K562 (cell line): Measurements from ENCODE around the gene GALNT9. TPM values are rescaled to one million over a fixed set of nuclear protein-coding genes. Genes with fewer than 3 reads are reported as not detected.

ENCODE experiments used
- ATAC-seq: fragments of 200-7000 bp; cut with Tn5 transposase; 3 replicates; pipeline ENCODE4 v1.9.1; 2020; ENCODE audit warnings: moderate library complexity
- BruUV-seq: library from RNA; stranded (reverse); fragments of 400-500 nt; replicated peaks from 2 replicates; lab custom pipeline; 2021; lab: Mats Ljungman, UMichigan
- CTCF ChIA-PET: fragments of 300-600 bp; formaldehyde crosslinking; extraction: SDS; loops from one replicate; lab custom pipeline; 2021; ENCODE audit warnings: low intra/inter-chr PET ratio; lab: Yijun Ruan, JAX
- POLR2A ChIA-PET: fragments of 300-600, 350-650 bp; sonication (Branson Sonifier 250); formaldehyde crosslinking; extraction: SDS; loops from one replicate; lab custom pipeline; 2021; ENCODE audit warnings: antibody characterized with exemption, inconsistent platforms; lab: Yijun Ruan, JAX
- DNase-seq, 4 experiments: peaks; one replicate each; pipeline versions ENCODE4 v3.0.0 to v3.0.0-alpha.2; 2011 to 2018; ENCODE audit warnings: low spot score in 3 of 4, mixed read lengths in 3 of 4; ENCODE audit errors: extremely low read depth in 1 of 4
- FAIRE-seq: peaks from 2 replicates; lab custom pipeline; 2011; peaks lifted over from hg19 to GRCh38; lab: Jason Lieb, UNC
- H2AFZ ChIP-seq: 2 replicates; pipeline ENCODE4 v1.6.0; 2011; ENCODE audit warnings: low read depth, low read length, control low read depth, inconsistent platforms
- H3K27ac ChIP-seq: fragments of 200-600 bp; 3 replicates; pipeline ENCODE4 v1.8.0; 2011; ENCODE audit warnings: low read depth, mild to moderate bottlenecking, control low read depth, inconsistent platforms, low read length, moderate library complexity, mixed read lengths; ENCODE audit errors: extremely low read depth
- H3K27me3 ChIP-seq, 2 experiments: fragments of 300-600 bp in 1 of 2; 2 replicates in 1 of 2; 3 replicates in 1 of 2; pipeline versions ENCODE4 v1.6.0 to v1.8.0; 2011; ENCODE audit warnings: inconsistent platforms in 2 of 2, low read length in 2 of 2, mild to moderate bottlenecking in 1 of 2, mixed read lengths in 1 of 2, moderate library complexity in 1 of 2; ENCODE audit not compliant: control insufficient read depth in 2 of 2, insufficient read depth in 2 of 2
- H3K36me3 ChIP-seq: fragments of 300-600 bp; 3 replicates; pipeline ENCODE4 v1.8.0; 2011; ENCODE audit warnings: mild to moderate bottlenecking, low read length, inconsistent platforms; ENCODE audit not compliant: control insufficient read depth, insufficient read depth
- H3K4me1 ChIP-seq, 2 experiments: fragments of 200-600 bp in 1 of 2; replicated peaks in 1 of 2; 2 replicates in 1 of 2; 3 replicates in 1 of 2; pipeline versions ENCODE4 v1.5.1 to v1.8.0; 2011; ENCODE audit warnings: inconsistent platforms in 2 of 2, low read length in 2 of 2, mild to moderate bottlenecking in 1 of 2, mixed read lengths in 1 of 2, moderate library complexity in 1 of 2; ENCODE audit not compliant: control insufficient read depth in 2 of 2, insufficient read depth in 2 of 2
- H3K4me2 ChIP-seq: 2 replicates; pipeline ENCODE4 v1.6.1; 2011; ENCODE audit warnings: low read length, control low read depth, inconsistent platforms, mixed read lengths; ENCODE audit not compliant: insufficient read depth
- H3K4me3 ChIP-seq: fragments of 200-600 bp; sonication (generic), shearing (Covaris generic); 2 replicates; pipeline ENCODE4 v1.5.1; 2016; ENCODE audit warnings: control low read depth, inconsistent platforms
- H3K79me2 ChIP-seq: fragments of 200-600 bp; 3 replicates; pipeline ENCODE4 v1.8.0; 2011; ENCODE audit warnings: low read length, inconsistent platforms; ENCODE audit not compliant: control insufficient read depth, insufficient read depth
- H3K9ac ChIP-seq, 2 experiments: 2 replicates each; pipeline versions ENCODE4 v1.6.0 to v1.6.1; 2011; ENCODE audit warnings: low read depth in 2 of 2, low read length in 2 of 2, control low read depth in 1 of 2, inconsistent platforms in 1 of 2, mild to moderate bottlenecking in 1 of 2, mixed read lengths in 1 of 2; ENCODE audit not compliant: insufficient read depth in 1 of 2
- H3K9me1 ChIP-seq: one replicate; pipeline ENCODE4 v1.6.0; 2011; ENCODE audit warnings: inconsistent platforms, mild to moderate bottlenecking, low read length, moderate library complexity; ENCODE audit not compliant: control insufficient read depth, insufficient read depth
- H3K9me3 ChIP-seq: replicated peaks from 2 replicates; pipeline ENCODE4 v1.5.1; 2011; ENCODE audit warnings: low read depth, low read length, inconsistent platforms; ENCODE audit not compliant: control insufficient read depth, insufficient read depth
- H4K20me1 ChIP-seq: replicated peaks from 2 replicates; pipeline ENCODE4 v1.6.1; 2011; ENCODE audit warnings: low read length, inconsistent platforms, mixed read lengths; ENCODE audit not compliant: control insufficient read depth, insufficient read depth
- BCLAF1 ChIP-seq, 2 experiments: fragments of 450-650 bp in 1 of 2; IDR thresholded peaks; 2 replicates each; pipeline ENCODE4 v1.6.1; 2011 to 2017; ENCODE audit warnings: low read depth in 2 of 2, antibody characterized with exemption in 1 of 2, borderline replicate concordance in 1 of 2, low read length in 1 of 2, mild to moderate bottlenecking in 1 of 2, mixed read lengths in 1 of 2; ENCODE audit not compliant: control insufficient read depth in 1 of 2
- CREM ChIP-seq: IDR thresholded peaks from 2 replicates; pipeline ENCODE4 v1.6.1; 2014; ENCODE audit warnings: antibody characterized with exemption, low read depth
- GABPA ChIP-seq: fragments of 200-800 bp; sonication (Bioruptor generic); conservative IDR thresholded peaks from 2 replicates; pipeline ENCODE4 v1.6.1; 2016; ENCODE audit warnings: low read depth, missing genetic modification characterization, missing compliant biosample characterization
- HBP1 ChIP-seq: fragments of 450-650 bp; formaldehyde crosslinking; IDR thresholded peaks from 2 replicates; pipeline ENCODE4 v1.4.0; 2022; ENCODE audit warnings: missing genetic modification characterization
- MCM2 ChIP-seq: fragments of 450-650 bp; IDR thresholded peaks from 2 replicates; pipeline ENCODE4 v1.6.1; 2017; ENCODE audit warnings: low read depth, mild to moderate bottlenecking
- ZBTB34 ChIP-seq: fragments of 250-450 bp; sonication (Bioruptor Pico); IDR thresholded peaks from 2 replicates; pipeline ENCODE4 v1.8.0; 2021; ENCODE audit warnings: mild to moderate bottlenecking, moderate library complexity
- ZNF140 ChIP-seq: fragments of 250-450 bp; sonication (Bioruptor Pico); IDR thresholded peaks from 2 replicates; pipeline ENCODE4 v1.8.0; 2021; ENCODE audit warnings: moderate library complexity, mild to moderate bottlenecking, inconsistent platforms
- WGBS: fragments of 100-300 bp; shearing (Covaris generic); methylation state at CpG from one replicate; pipeline ENCODE4 v1.1.6; 2016; ENCODE audit warnings: low coverage, mixed read lengths; ENCODE audit not compliant: insufficient coverage; ENCODE audit errors: missing lambda C conversion rate; 5-methylcytosine and 5-hydroxymethylcytosine counted together
- in situ Hi-C: fragments of 300-500 bp; cut with MboI; formaldehyde crosslinking; loops from 4 replicates; pipeline ENCODE4 v1.15.0; 2018; ENCODE audit warnings: inconsistent platforms, mixed read lengths
- intact Hi-C: fragments of 100-400 bp; cut with micrococcal nuclease; formaldehyde crosslinking; loops from 2 replicates; pipeline ENCODE4 v1.14.2; 2022
- polyA plus RNA-seq, 8 experiments: library from polyadenylated mRNA; depleted of rRNA in 4 of 8; stranded (reverse) in 5 of 8; unstranded in 3 of 8; fragments of >200 nt; fragmentation: Nextera tagmentation in 2 of 8; fragmentation: Illumina TruSeq in 1 of 8; extraction: Ambion mirVana in 2 of 8; extraction: Trizol in 1 of 8; gene quantifications; 2 replicates each; pipeline versions ENCODE4 v1.2.1 to v1.2.3, GENCODE V29; 2011 to 2014; ENCODE audit warnings: inconsistent platforms in 1 of 8, missing spikeins in 1 of 8
- total RNA-seq, 7 experiments: library from RNA; depleted of rRNA in 6 of 7; stranded (reverse); fragments of >200 nt in 6 of 7; fragmentation: Illumina TruSeq in 2 of 7; extraction: Trizol in 2 of 7; gene quantifications; 2 replicates each; pipeline versions ENCODE4 v1.2.1 to v1.2.3, GENCODE V29; 2011 to 2021; ENCODE audit warnings: low replicate concordance in 1 of 7

GALNT9 gene
- total and polyA plus RNA-seq, 9 of the 15 experiments (the other 6 are each of a cell fraction or from before 2014, with no cell fraction given): not detected

GRCh38 chr12:132352896-132353800 is 23.8 kb upstream of the GALNT9 start:
- BruUV-seq: no TSS peak
- TF ChIP-seq MCM2: no peak
- TF ChIP-seq CREM: no peak
- no peak for TF ChIP-seq GABPA (tag)
- TF ChIP-seq BCLAF1 (IDR thresholded peaks at IDR 0.05; ENCODE audit: borderline replicate concordance in 1 of 2, control insufficient read depth in 1 of 2, low read depth in 2 of 2, low read length in 1 of 2): no peak
- no peak for TF ChIP-seq ZNF140 (CRISPR knock-in tag)
- no peak for TF ChIP-seq HBP1 (CRISPR knock-in tag)
- no peak for TF ChIP-seq ZBTB34 (CRISPR knock-in tag)
- Histone ChIP-seq H3K9me1 (no peaks in the 10 kb centered on the region), H3K36me3 (no peaks in the 10 kb centered on the region), H3K9me3 (no peaks in the 10 kb centered on the region), H3K4me1 (peaks cover 0 to 5% of the 10 kb centered on the region in 2 experiments; a peak in 1 of 5 replicates), H3K79me2 (no peaks in the 10 kb centered on the region), H2AFZ (no peak overlapping the region), H3K27me3 (peaks cover 32 to 73% of the 10 kb centered on the region in 2 experiments), H4K20me1 (0 out of 2 replicates have a peak, but pooled peaks cover 5% of the 10 kb centered on the region), H3K27ac (no peak overlapping the region), H3K4me3 (no peak overlapping the region), H3K9ac (no peak overlapping the region), H3K4me2 (no peak overlapping the region)
- ATAC-seq (no peak), FAIRE-seq (no peak), DNase-seq (no peak)
- CTCF ChIA-PET: no interaction called here
- intact Hi-C loops (no loop called here), in situ Hi-C loops (no loop called here)
- 7% methylated on average over 34 of the region's 42 CpGs for WGBS
- POLR2A ChIA-PET: interaction anchor here (0.6 to 0.7 kb wide), 2 partner anchors 162 to 221 kb away, joined by 3 to 5 read pairs; no protein-coding TSS in a partner anchor
